KG1 (cell line): ENCODE results near the gene ABI2.
"Not testable (repeated sequence)": the region's sequence is repeated elsewhere in the genome, so short reads cannot be mapped to it uniquely, and the experiment has no call there.

Experiments used
- DNase-seq: peaks from one replicate; lab custom pipeline; 2025; lab: John Stamatoyannopoulos, UW

Gene ABI2

GRCh38 chr2:203359450-203359849 lies 31.3 kb downstream of the ABI2 start:
- no peak for DNase-seq

- no peak for DNase-seq
Observed at GRCh38 chr2:203360833-203361430, 32.7 kb downstream of the ABI2 start.

GRCh38 chr2:203361495-203361894 lies 33.3 kb downstream of the ABI2 start:
- DNase-seq, result no peak

GRCh38 chr2:203361922-203362321 lies 33.7 kb downstream of the ABI2 start:
- no peak for DNase-seq

- no peak for DNase-seq
Observed at GRCh38 chr2:203366639-203367466, 38.7 kb downstream of the ABI2 start.

- not testable (repeated sequence) for DNase-seq
Observed at GRCh38 chr2:203372706-203373105, 44.5 kb downstream of the ABI2 start.

- no peak for DNase-seq
Observed at GRCh38 chr2:203376173-203376572, 48.0 kb downstream of the ABI2 start.

GRCh38 chr2:203379156-203379555 lies 51.0 kb downstream of the ABI2 start:
- DNase-seq, result no peak

- no peak for DNase-seq
Observed at GRCh38 chr2:203383038-203383437, 54.8 kb downstream of the ABI2 start.

- not testable (repeated sequence) for DNase-seq
Observed at GRCh38 chr2:203388153-203388552, 60.0 kb downstream of the ABI2 start.

- DNase-seq, result no peak
Observed at GRCh38 chr2:203394519-203395227, 66.5 kb downstream of the ABI2 start.

- no peak for DNase-seq
Observed at GRCh38 chr2:203395858-203396257, 67.7 kb downstream of the ABI2 start.

GRCh38 chr2:203396667-203397066 lies 68.5 kb downstream of the ABI2 start:
- DNase-seq, result no peak

- no peak for DNase-seq
Observed at GRCh38 chr2:203399031-203399430, 70.8 kb downstream of the ABI2 start.

- no peak for DNase-seq
Observed at GRCh38 chr2:203400805-203401585, 72.8 kb downstream of the ABI2 start.

GRCh38 chr2:203404996-203405395 lies 76.8 kb downstream of the ABI2 start:
- no peak for DNase-seq

GRCh38 chr2:203407496-203407895 lies 79.3 kb downstream of the ABI2 start:
- no peak for DNase-seq

GRCh38 chr2:203412546-203413331 lies 84.5 kb downstream of the ABI2 start:
- no peak for DNase-seq

- DNase-seq, result no peak
Observed at GRCh38 chr2:203413796-203414195, 85.6 kb downstream of the ABI2 start.

GRCh38 chr2:203418271-203418670 lies 90.1 kb downstream of the ABI2 start:
- no peak for DNase-seq

- DNase-seq, result no peak
Observed at GRCh38 chr2:203427061-203427460, 98.9 kb downstream of the ABI2 start.
